Parathyroid adenoma (tissue), 2 donors: ENCODE data around the gene PAWR.

Experiments used
- H2AFZ ChIP-seq: fragments of 300-600 bp; sonication (generic); one replicate; pipeline ENCODE4 v1.7.0; 2017; ENCODE audit warnings: antibody characterized with exemption, mild to moderate bottlenecking
- H3K27ac ChIP-seq: fragments of 300-600 bp; sonication (generic); one replicate; pipeline ENCODE4 v1.7.0; 2017
- H3K27me3 ChIP-seq: fragments of 300-600 bp; sonication (generic); one replicate; pipeline ENCODE4 v1.7.0; 2017; ENCODE audit warnings: low read length; ENCODE audit not compliant: control insufficient read depth, insufficient read depth
- H3K36me3 ChIP-seq: fragments of 300-600 bp; sonication (generic); one replicate; pipeline ENCODE4 v1.7.0; 2017; ENCODE audit warnings: low read length; ENCODE audit not compliant: control insufficient read depth, insufficient read depth
- H3K4me1 ChIP-seq: fragments of 300-600 bp; sonication (generic); one replicate; pipeline ENCODE4 v1.7.0; 2017; ENCODE audit warnings: control low read depth
- H3K4me2 ChIP-seq: fragments of 300-600 bp; sonication (generic); one replicate; pipeline ENCODE4 v1.7.0; 2017; ENCODE audit warnings: low read length
- H3K4me3 ChIP-seq: fragments of 300-600 bp; sonication (generic); one replicate; pipeline ENCODE4 v1.7.0; 2017; ENCODE audit warnings: low read depth, low read length
- H3K79me2 ChIP-seq: fragments of 300-600 bp; sonication (generic); one replicate; pipeline ENCODE4 v1.7.0; 2017; ENCODE audit warnings: control low read depth
- H3K9ac ChIP-seq: fragments of 300-600 bp; sonication (generic); one replicate; pipeline ENCODE4 v1.7.0; 2017; ENCODE audit warnings: mild to moderate bottlenecking
- H3K9me3 ChIP-seq: fragments of 300-600 bp; sonication (generic); one replicate; pipeline ENCODE4 v1.7.0; 2017; ENCODE audit warnings: low read length; ENCODE audit not compliant: control insufficient read depth
- CTCF ChIP-seq: fragments of 300-600 bp; sonication (generic); IDR thresholded peaks from one replicate; pipeline ENCODE4 v1.7.0; 2017; ENCODE audit warnings: antibody characterized with exemption, mild to moderate bottlenecking
- donor health status: primary hyperparathyroidism.

PAWR gene

GRCh38 chr12:79682593-79682992 lies 8.2 kb downstream of the PAWR start:
- peaks cover 51% of the 10 kb centered on the region for H3K79me2 ChIP-seq
- H3K4me2 ChIP-seq: peak overlapping the region; percentile 18
- H3K4me3 ChIP-seq: no peak overlapping the region
- TF ChIP-seq CTCF: no peak
- H3K9ac ChIP-seq: no peak overlapping the region
- H3K9me3 ChIP-seq: no peaks in the 10 kb centered on the region
- no peak overlapping the region for H2AFZ ChIP-seq
- no peaks in the 10 kb centered on the region for H3K27me3 ChIP-seq
- H3K4me1 ChIP-seq: peaks cover 26% of the 10 kb centered on the region
- H3K27ac ChIP-seq: no peak overlapping the region
- no peaks in the 10 kb centered on the region for H3K36me3 ChIP-seq

GRCh38 chr12:79681008-79681590 lies 9.7 kb downstream of the PAWR start:
- TF ChIP-seq CTCF: no peak
- no peak overlapping the region for H3K4me2 ChIP-seq
- no peak overlapping the region for H2AFZ ChIP-seq
- peaks cover 39% of the 10 kb centered on the region for H3K79me2 ChIP-seq
- no peaks in the 10 kb centered on the region for H3K9me3 ChIP-seq
- H3K4me3 ChIP-seq: no peak overlapping the region
- no peak overlapping the region for H3K9ac ChIP-seq
- peaks cover 26% of the 10 kb centered on the region for H3K4me1 ChIP-seq
- H3K27me3 ChIP-seq: no peaks in the 10 kb centered on the region
- no peak overlapping the region for H3K27ac ChIP-seq
- no peaks in the 10 kb centered on the region for H3K36me3 ChIP-seq

- Histone ChIP-seq H3K4me1 (peaks cover 23% of the 10 kb centered on the region), H3K27ac (no peak overlapping the region), H3K9ac (no peak overlapping the region), H2AFZ (no peak overlapping the region), H3K9me3 (no peaks in the 10 kb centered on the region), H3K4me2 (no peak overlapping the region), H3K4me3 (no peak overlapping the region), H3K36me3 (no peaks in the 10 kb centered on the region), H3K27me3 (no peaks in the 10 kb centered on the region), H3K79me2 (peaks cover 35% of the 10 kb centered on the region)
- TF ChIP-seq CTCF: no peak
These were observed 10.7 kb downstream of the PAWR start for GRCh38 chr12:79680051-79680450.

- no peak for TF ChIP-seq CTCF
- H3K27me3 ChIP-seq: no peaks in the 10 kb centered on the region
- H3K9ac ChIP-seq: no peak overlapping the region
- no peak overlapping the region for H3K4me3 ChIP-seq
- peak overlapping the region; percentile 2 for H3K4me2 ChIP-seq
- H3K27ac ChIP-seq: no peak overlapping the region
- H3K4me1 ChIP-seq: peaks cover 22% of the 10 kb centered on the region
- no peak overlapping the region for H2AFZ ChIP-seq
- peaks cover 41% of the 10 kb centered on the region for H3K79me2 ChIP-seq
- H3K36me3 ChIP-seq: no peaks in the 10 kb centered on the region
- no peaks in the 10 kb centered on the region for H3K9me3 ChIP-seq
These were observed 12.5 kb downstream of the PAWR start for GRCh38 chr12:79678306-79678705.

- Histone ChIP-seq H3K27me3 (no peaks in the 10 kb centered on the region), H2AFZ (no peak overlapping the region), H3K4me1 (peaks cover 18% of the 10 kb centered on the region), H3K4me3 (no peak overlapping the region), H3K9me3 (no peaks in the 10 kb centered on the region), H3K27ac (no peak overlapping the region), H3K9ac (no peak overlapping the region), H3K36me3 (no peaks in the 10 kb centered on the region), H3K4me2 (no peak overlapping the region), H3K79me2 (peaks cover 42% of the 10 kb centered on the region)
- TF ChIP-seq CTCF: no peak
These were observed 13.1 kb downstream of the PAWR start for GRCh38 chr12:79677672-79678071.
